Hippocampal formation (tissue), 2 donors: Measurements from ENCODE around the gene PTPRD.

Experiments used
- DNase-seq, 2 donors: peaks; one replicate each; lab custom pipeline; 2025; lab: John Stamatoyannopoulos, UW

Gene PTPRD

DNA sequence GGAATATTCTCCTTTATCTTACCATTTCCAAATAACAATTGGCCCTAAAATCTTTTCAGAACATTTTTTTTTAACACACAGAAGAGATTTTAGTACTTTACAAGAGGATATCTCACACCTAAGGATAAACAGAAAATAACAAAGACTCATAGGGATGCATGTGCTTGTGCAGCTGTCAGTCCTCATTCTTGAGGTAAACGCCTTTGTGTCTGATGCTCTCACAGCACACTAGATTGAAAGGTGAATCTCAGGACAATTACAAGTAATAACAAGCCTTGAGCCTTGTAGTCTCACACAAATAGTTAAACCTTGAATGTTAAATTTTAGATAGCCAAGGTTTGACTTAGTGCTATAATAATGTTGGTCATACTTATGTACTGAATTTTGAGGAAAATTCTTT, 439.2 kb downstream of the PTPRD start:
- no peak for DNase-seq

DNA sequence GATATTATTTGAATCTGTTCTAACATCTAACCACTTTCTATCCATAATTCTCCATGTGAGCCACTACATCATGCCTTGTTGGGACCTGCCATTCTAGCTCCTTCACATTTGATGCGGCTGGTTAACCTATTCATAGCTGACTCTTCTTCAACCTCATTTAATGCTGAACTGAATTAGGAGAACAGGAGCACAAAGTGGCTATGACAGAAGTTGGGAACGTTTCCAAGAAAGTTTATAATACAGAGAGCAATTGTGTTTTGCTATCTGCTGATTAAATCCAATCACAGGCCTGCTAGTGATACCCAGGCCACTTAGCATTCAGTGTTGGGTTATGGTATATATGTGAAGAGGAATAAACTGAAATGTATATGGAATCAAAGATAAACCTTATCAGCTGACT, 440.3 kb downstream of the PTPRD start:
- DNase-seq, result no peak

DNA sequence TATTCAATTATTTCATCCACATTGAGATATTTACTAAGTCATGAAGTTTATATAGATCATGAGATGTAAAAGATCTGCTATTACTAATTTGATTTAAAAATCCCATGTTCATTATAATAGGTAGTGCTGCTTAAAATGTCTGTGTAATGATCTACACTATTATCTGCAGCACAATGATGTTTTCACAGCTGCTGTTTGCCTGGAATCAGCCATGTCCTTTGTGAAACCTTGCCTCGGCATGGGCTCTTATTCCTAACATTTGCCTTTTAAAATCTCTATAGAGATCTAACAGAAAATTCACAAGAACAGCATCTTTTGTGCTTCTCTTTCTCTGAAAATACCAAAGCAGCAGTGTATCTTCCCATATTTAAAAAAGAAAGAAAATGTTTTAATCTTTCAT, 444.6 kb downstream of the PTPRD start:
- DNase-seq, result no peak

GRCh38 chr9:10148796-10149195, 464.0 kb downstream of the PTPRD start:
- no peak for DNase-seq

DNA sequence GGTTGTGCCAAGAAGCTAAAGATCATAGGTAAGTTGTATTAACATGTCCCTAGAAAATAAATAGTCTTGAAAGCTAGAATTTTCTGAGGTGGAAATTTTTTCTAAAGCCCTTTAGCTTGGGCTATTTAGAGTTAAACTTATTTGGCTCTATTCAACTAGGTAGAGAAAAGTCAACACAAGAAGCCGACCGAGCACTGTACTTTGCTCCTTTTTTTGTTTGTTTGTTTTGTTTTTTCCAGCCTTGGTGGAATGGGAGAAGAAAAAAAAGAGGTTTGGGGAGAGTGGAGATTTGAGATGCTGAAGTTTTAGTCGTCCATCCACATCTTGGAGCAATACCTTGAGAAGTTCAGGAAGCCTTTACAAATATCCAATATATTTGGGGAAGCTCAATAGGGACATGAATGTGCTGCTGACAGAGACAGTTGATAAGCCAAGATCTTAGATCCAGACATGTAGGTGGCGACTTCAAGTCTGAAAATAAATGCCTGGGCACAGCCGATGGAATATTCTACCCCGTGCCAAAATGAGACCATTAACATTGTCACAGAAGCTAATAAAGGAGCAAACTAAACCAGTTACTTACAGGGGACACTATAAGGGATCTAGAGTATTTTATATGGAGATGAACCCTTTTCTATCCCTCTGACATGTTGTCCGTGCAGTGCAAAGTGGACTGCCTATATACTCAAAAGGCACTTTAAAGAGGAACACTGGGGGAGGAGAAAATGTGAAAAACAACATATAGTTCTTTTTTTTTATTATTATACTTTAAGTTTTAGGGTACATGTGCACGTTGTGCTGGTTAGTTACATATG, 466.1 kb downstream of the PTPRD start:
- DNase-seq, result no peak

DNA sequence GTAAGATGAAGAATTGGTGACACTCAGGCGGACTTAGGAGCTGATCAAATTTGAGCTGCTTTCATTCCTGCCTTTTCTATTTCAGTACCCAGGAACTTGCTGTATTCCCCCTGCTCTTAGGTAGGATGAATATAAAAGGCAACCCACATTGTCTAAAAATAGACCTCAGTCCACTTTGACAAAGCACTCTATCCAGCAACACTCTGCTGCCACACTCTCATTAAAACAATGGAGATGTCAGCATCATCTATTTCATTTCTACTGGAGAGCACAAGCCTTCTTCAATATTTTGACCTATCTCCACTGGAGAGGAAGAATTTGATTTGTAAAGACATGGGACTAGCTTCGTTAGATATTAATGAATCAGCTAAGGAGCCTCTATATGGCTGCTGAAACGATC, 468.4 kb downstream of the PTPRD start:
- no peak for DNase-seq

DNA sequence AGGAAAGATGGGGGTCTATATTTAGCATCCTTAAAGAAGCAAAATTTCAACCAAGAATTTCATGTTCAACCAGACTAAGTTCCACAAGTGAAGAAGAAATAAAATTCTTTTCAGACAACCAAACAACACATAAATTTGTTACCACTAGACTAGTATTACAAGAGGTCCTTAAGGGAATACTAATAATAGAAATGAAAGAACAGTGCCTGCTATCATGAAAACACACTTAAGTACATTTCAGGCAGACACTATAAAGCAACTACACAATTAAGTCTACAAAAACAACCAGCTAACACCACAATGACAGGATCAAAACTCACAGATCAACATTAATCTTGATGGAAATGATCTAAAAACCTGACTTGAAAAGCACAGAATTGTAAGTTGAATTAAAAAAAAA, 477.2 kb downstream of the PTPRD start:
- no peak for DNase-seq

DNA sequence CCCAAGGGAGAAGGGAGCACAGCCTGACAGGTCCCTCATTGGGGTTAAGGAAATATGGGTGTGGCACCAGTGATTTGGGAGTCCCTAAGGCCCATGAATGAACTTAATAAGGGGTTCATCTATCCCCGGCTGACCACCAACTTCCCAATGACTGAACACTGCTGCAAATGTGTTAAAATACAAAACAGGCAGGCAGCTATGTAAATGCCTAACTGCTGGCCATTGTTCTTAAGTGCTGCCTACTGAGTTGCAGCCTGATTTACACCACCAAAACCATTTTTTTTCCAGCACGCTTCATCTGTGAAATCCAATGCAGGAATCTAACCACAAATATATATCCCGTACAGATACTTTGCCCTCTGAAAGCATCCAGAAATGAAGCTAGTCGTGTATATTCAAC, 478.5 kb downstream of the PTPRD start:
- DNase-seq, result no peak

GRCh38 chr9:10130061-10130675, 482.6 kb downstream of the PTPRD start:
- no peak for DNase-seq

DNA sequence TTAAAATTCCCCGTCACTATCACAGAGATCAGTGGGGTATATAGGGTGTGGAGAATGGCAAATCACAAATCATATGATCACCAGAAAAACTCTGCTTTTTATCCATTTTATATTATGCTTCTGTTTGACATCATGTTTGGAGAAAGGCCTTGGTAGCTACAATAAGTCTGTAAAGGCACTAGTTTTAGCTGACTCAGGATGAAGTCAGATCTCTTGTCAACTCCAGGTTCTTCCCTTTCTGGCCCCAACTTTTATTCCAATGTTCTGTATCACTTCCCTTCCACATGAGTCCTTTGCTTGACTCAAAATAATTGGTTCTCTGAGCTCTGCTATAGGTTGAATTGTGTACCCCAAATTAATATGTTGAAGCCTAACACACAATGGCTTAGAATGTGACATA, 484.9 kb downstream of the PTPRD start:
- no peak for DNase-seq

- DNase-seq, result peak in 1 of 2 donors; percentile 1
These were observed 500.0 kb downstream of the PTPRD start for GRCh38 chr9:10112798-10113197.

DNA sequence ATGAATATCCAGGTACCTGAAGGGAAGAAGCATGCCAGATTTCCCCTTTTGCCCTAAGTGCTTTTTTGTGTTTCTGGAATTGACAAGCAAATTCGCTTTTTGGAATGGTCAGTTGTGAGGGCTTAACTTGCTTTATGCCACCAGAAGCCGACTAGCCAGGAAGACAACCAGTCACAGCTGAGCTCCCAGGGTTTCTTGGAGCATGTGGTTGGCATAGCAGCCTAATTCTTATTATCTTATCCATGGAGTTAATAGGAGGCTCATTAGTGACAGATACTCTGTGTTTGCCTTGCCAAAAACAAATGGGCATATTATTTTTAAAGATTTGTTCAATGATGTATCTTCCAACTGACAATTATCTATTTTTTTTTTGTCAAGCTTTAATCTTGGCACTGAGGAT, 500.7 kb downstream of the PTPRD start:
- DNase-seq, result no peak

DNA sequence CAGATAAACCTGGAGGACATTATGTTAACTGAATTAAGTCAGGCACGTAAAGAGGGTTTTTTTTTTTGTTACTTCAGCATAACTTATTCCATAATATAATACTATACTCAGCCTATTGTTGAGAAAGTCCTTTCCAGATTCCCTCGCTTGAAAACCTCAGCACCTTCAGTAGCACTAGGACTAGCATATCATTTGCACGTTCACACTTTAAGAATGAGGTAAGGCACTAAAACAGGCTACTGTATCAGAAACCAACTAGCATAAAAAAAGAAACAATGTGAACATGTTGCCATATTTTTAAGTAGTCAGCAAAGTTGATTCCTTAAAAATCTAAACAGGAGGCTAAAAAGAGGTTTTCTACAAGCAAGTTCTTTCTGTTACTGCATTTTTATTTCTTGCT, 504.0 kb downstream of the PTPRD start:
- DNase-seq, result peak in 1 of 2 donors; percentile 3

DNA sequence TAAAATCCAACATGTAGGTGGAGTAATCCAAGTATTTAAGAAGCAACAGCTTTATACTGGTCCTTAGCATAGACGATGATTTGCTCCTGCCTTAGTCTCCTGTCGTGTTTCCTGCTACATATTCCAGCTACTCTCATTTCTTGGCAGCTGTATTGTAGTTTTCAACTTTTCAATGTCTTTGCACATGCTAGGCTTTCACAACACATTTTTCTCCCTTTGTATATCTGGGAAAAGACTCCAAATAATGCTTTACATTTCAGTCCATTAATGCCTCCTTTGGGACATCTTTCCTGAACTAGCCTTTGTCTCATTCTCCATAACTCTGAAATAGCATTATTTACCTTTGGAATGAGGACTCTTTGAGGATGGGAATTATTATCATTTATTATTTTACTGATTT, 508.0 kb downstream of the PTPRD start:
- no peak for DNase-seq

- DNase-seq, result no peak
These were observed 517.6 kb downstream of the PTPRD start for GRCh38 chr9:10095208-10095607.

GRCh38 chr9:10094563-10094962, 518.2 kb downstream of the PTPRD start:
- no peak for DNase-seq

GRCh38 chr9:10080012-10080411, 532.8 kb downstream of the PTPRD start:
- no peak for DNase-seq

DNA sequence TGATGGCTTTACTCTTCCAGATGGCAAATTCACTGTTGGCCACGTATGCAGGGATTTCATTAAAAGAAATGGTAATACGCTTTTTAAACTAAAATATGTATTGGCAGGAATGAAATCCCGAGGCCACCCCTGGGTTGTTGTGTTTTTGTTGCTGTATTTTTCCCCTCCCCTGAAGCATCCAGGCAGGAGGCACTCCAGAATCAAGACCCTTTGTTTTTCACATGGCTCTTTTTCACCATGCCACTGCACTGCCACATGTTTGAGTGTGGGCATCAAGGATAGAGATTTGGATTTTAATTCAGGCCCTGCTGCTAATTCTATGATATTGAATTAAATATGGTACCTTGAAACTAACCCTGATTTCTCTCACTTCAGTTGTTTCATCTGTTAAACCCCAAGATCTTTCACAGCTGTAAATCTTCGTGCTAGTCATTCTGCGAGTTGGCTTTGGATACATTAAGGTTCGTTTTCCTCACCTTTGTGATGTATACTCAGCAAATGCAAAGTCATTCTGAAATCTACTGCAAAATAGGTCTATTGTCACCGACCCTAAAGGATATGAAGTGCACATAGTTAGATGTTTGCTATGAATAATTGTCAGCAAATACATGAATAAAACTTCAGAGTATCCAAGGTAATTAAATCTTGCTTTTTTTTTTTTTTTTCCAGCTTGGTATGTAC, 533.4 kb downstream of the PTPRD start:
- no peak for DNase-seq

DNA sequence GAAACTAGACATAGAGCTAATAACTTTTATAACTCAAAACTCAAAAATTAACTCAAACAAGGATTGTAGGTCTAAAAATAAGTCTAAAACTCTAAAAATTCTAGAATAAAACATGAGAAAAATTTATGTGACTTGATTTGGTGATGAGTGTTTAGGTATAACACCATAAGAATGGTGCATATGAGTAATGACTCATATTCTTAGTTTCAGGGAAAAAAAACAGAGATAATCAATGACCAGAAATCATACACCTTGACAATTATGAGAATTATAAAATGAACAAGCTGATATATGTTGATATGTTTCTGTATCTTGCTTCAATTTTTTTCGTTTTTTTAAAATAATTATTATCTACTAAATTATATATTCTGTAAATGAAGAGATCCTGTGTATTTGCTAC, 541.2 kb downstream of the PTPRD start:
- no peak for DNase-seq

- no peak for DNase-seq
These were observed 550.0 kb downstream of the PTPRD start for GRCh38 chr9:10062629-10063395.

- no peak for DNase-seq
These were observed 553.8 kb downstream of the PTPRD start for GRCh38 chr9:10059044-10059443.

GRCh38 chr9:10055886-10056395, 556.9 kb downstream of the PTPRD start:
- no peak for DNase-seq
